Stimulated activated memory B cell treated with anti-CD40 and anti-IgM and Interleukin-4, amounts not matched to agents 10 μg/mL and 1 μg/mL and 100 μg/mL, for 72 hours (primary cell): ENCODE data around the gene CBX5.
"Not testable (repeated sequence)": the region's sequence is repeated elsewhere in the genome, so short reads cannot be mapped to it uniquely, and the experiment has no call there.

Source experiments
- ATAC-seq: fragments of 150-1000 bp; cut with Tn5 transposase; 2 replicates; pipeline ENCODE4 v1.10.0; 2021
- H3K27ac Mint-ChIP-seq: one replicate; pipeline ENCODE4 v1.8.0; 2022; ENCODE audit warnings: mild to moderate bottlenecking, mixed read lengths
- H3K27me3 Mint-ChIP-seq: one replicate; pipeline ENCODE4 v1.8.0; 2022; ENCODE audit warnings: mixed read lengths
- H3K36me3 Mint-ChIP-seq: one replicate; pipeline ENCODE4 v1.8.0; 2022; ENCODE audit warnings: mixed read lengths
- H3K4me1 Mint-ChIP-seq: one replicate; pipeline ENCODE4 v1.8.0; 2022; ENCODE audit warnings: mixed read lengths
- H3K4me3 Mint-ChIP-seq: one replicate; pipeline ENCODE4 v1.8.0; 2022; ENCODE audit warnings: mild to moderate bottlenecking, moderate library complexity, mixed read lengths
- H3K9me3 Mint-ChIP-seq: one replicate; pipeline ENCODE4 v1.8.0; 2022; ENCODE audit warnings: mixed read lengths

CBX5 gene

DNA sequence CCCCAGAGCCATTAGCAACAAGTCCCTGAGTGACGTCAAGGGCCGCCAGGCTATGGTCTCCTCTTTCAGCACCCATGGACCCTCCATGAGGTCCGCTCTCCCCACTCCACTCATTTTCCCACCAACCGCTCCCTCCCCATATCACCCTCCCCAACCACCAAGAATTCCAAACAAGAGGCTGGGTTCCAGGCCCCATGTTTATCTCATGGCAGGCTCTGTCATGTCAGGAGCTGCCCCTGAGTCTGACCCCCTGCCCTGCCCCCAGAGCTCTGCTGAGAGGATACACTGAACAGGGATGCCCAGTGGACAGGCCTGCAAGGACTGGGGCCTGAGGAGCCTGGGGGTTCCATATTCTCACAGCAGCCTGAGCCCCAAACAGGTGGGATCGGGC, 69.5 kb downstream of the CBX5 start:
- H3K27me3 Mint-ChIP-seq, result peaks cover 37% of the 10 kb centered on the region
- no peaks in the 10 kb centered on the region for H3K9me3 Mint-ChIP-seq
- H3K4me1 Mint-ChIP-seq, result peaks cover 14% of the 10 kb centered on the region
- no peak overlapping the region for H3K4me3 Mint-ChIP-seq
- H3K27ac Mint-ChIP-seq, result no peak overlapping the region
- H3K36me3 Mint-ChIP-seq, result no peaks in the 10 kb centered on the region
- ATAC-seq, result no peak

GRCh38 chr12:54208591-54208990, 71.3 kb downstream of the CBX5 start:
- Mint-ChIP-seq H3K9me3 (no peaks in the 10 kb centered on the region), H3K27me3 (peaks cover 55% of the 10 kb centered on the region), H3K27ac (no peak overlapping the region), H3K36me3 (no peaks in the 10 kb centered on the region), H3K4me3 (no peak overlapping the region), H3K4me1 (peaks cover 8% of the 10 kb centered on the region)
- no peak for ATAC-seq

GRCh38 chr12:54207539-54208294, 72.2 kb downstream of the CBX5 start:
- Mint-ChIP-seq H3K27ac (no peak overlapping the region), H3K4me1 (peaks cover 8% of the 10 kb centered on the region), H3K4me3 (no peak overlapping the region), H3K27me3 (peaks cover 61% of the 10 kb centered on the region), H3K9me3 (no peaks in the 10 kb centered on the region), H3K36me3 (no peaks in the 10 kb centered on the region)
- peak; percentile 82 for ATAC-seq

- no peaks in the 10 kb centered on the region for H3K9me3 Mint-ChIP-seq
- no peak overlapping the region for H3K27ac Mint-ChIP-seq
Observed at GRCh38 chr12:54206791-54207190, 73.1 kb downstream of the CBX5 start.

DNA sequence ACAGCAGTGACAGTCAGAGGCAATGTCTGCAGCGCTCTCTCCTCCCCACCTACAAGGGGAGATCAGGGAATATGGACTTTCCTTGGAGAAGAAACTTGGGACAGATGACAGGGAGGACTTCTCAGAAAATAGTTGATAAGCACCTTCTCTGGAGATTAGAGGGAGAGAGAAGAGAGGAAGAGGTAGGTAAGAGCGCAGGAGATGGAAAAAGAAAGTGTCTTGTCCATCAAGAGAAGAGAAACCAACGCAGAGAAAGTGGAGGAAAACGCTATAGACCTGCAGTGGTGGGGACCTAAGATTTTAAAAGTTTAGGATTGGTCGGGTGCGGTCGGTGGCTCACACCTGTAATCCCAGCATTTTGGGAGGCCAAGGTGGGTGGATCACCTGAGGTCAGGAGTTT, 75.6 kb downstream of the CBX5 start:
- H3K36me3 Mint-ChIP-seq, result no peaks in the 10 kb centered on the region
- no peak for ATAC-seq
- peaks cover 8% of the 10 kb centered on the region for H3K4me1 Mint-ChIP-seq
- H3K27me3 Mint-ChIP-seq, result peaks cover 76% of the 10 kb centered on the region
- H3K9me3 Mint-ChIP-seq, result no peaks in the 10 kb centered on the region
- no peak overlapping the region for H3K27ac Mint-ChIP-seq
- H3K4me3 Mint-ChIP-seq, result no peak overlapping the region

More at GRCh38 chr12:54206791-54207190, 73.1 kb downstream of the CBX5 start:
- no peaks in the 10 kb centered on the region for H3K36me3 Mint-ChIP-seq
- no peak for ATAC-seq
- no peak overlapping the region for H3K4me3 Mint-ChIP-seq
- H3K4me1 Mint-ChIP-seq, result peaks cover 8% of the 10 kb centered on the region
- peaks cover 61% of the 10 kb centered on the region for H3K27me3 Mint-ChIP-seq

GRCh38 chr12:54201001-54201794, 78.7 kb downstream of the CBX5 start:
- H3K36me3 Mint-ChIP-seq, result no peaks in the 10 kb centered on the region
- no peaks in the 10 kb centered on the region for H3K9me3 Mint-ChIP-seq
- H3K27me3 Mint-ChIP-seq, result peaks cover 70% of the 10 kb centered on the region
- peak; percentile 77 for ATAC-seq
- H3K27ac Mint-ChIP-seq, result no peak overlapping the region
- H3K4me3 Mint-ChIP-seq, result no peak overlapping the region
- H3K4me1 Mint-ChIP-seq, result peaks cover 21% of the 10 kb centered on the region

DNA sequence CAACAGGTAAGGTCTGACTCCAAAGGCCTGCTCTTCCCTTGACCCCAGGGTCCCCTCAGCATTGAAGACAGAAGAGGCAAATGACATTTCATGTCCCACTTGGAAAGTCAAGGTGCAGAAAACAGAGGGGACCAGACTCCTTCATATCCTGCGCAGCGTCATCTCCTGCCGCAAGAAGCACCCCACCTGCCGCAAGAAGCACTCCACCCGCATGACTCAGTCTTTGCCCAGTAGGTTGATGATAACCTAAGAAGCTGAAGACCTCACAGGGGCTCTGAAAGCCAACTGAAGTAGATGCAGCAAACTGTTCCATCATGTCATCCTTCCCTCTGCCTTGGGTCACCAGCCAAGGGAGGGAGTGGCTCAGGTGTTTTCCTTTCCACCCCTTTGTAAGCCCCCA, 79.5 kb downstream of the CBX5 start:
- Mint-ChIP-seq H3K27ac (no peak overlapping the region), H3K4me3 (no peak overlapping the region), H3K4me1 (peaks cover 29% of the 10 kb centered on the region), H3K36me3 (no peaks in the 10 kb centered on the region), H3K27me3 (peaks cover 70% of the 10 kb centered on the region), H3K9me3 (no peaks in the 10 kb centered on the region)
- ATAC-seq, result no peak

- peaks cover 70% of the 10 kb centered on the region for H3K27me3 Mint-ChIP-seq
- H3K9me3 Mint-ChIP-seq, result no peaks in the 10 kb centered on the region
- H3K36me3 Mint-ChIP-seq, result no peaks in the 10 kb centered on the region
- no peak for ATAC-seq
- no peak overlapping the region for H3K4me3 Mint-ChIP-seq
- H3K4me1 Mint-ChIP-seq, result peaks cover 34% of the 10 kb centered on the region
- no peak overlapping the region for H3K27ac Mint-ChIP-seq
Observed at GRCh38 chr12:54199917-54200316, 80.0 kb downstream of the CBX5 start.

DNA sequence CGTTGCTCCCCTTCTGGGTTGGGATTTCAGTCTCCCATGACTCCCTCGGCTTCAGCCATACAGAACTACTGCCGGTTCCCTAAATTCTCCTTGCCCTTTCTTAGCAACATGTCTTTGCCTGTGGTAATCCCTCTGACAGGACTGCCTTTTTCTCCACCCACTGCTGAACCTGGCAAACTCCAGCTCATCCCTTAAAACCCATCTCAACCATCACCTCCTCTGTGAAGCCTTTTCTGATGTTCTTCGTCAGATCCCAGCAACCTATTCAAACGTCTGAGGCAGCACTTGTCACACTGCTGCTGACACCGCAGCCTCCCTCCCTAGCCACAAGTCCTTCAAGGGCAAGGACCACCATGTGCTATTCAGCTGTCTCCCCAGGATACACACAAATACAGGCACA, 80.9 kb downstream of the CBX5 start:
- H3K27ac Mint-ChIP-seq, result no peak overlapping the region
- no peaks in the 10 kb centered on the region for H3K9me3 Mint-ChIP-seq
- H3K4me1 Mint-ChIP-seq, result peaks cover 34% of the 10 kb centered on the region
- H3K4me3 Mint-ChIP-seq, result no peak overlapping the region
- H3K36me3 Mint-ChIP-seq, result no peaks in the 10 kb centered on the region
- ATAC-seq, result no peak
- H3K27me3 Mint-ChIP-seq, result peaks cover 67% of the 10 kb centered on the region

DNA sequence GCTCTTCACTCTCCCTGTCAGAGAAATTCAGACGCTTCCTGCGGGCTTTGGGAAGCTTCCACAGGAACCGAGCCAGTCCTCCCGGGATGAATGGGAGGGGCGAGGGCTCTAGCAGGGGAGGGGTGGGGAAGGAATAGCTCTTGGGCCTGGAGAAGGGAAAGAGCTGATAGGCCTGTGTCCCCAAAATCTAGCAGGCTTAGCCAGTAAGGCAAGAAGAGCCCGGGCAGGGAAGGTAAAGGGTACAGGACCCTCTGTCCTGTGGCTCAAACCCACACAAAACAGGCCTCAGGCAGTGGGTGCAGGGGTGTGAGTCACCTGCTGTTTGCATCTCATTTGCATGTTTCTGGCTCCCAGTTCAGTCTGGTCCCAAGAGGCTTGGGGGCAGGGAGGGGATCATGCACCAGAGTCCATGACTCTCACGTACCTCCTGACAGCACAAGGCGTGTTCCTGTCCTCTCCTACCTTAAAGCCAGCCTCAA, 82.5 kb downstream of the CBX5 start:
- Mint-ChIP-seq H3K27me3 (peaks cover 61% of the 10 kb centered on the region), H3K9me3 (no peaks in the 10 kb centered on the region), H3K27ac (peak overlapping the region; percentile 70), H3K4me3 (peak overlapping the region; percentile 46), H3K36me3 (no peaks in the 10 kb centered on the region), H3K4me1 (peaks cover 34% of the 10 kb centered on the region)
- ATAC-seq, result peak; percentile 80

- Mint-ChIP-seq H3K27ac (peak overlapping the region; percentile 70), H3K27me3 (peaks cover 61% of the 10 kb centered on the region), H3K4me1 (peaks cover 34% of the 10 kb centered on the region), H3K9me3 (no peaks in the 10 kb centered on the region), H3K36me3 (no peaks in the 10 kb centered on the region), H3K4me3 (no peak overlapping the region)
- ATAC-seq, result no peak
Observed at GRCh38 chr12:54197010-54197409, 82.9 kb downstream of the CBX5 start.

DNA sequence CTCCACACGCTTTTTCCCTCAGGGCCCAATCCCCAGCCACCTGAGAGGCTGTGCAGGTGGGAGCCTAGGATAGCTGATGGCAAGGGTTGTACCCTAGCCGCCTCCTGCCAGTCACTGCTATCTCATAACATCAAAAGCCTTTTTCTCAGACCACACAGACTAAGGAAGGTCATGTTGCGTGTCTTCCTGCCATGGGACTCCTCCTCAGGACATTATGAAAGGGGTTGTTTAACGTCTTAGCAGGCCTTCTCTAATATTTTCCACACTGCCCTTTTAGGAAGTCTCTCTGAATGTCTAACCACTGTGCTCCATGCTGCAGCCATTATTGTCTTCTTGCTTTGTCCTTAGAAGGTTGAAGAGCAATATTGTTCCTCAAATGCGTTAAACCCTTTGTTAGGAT, 83.5 kb downstream of the CBX5 start:
- Mint-ChIP-seq H3K27ac (peak overlapping the region; percentile 55), H3K36me3 (no peaks in the 10 kb centered on the region), H3K27me3 (peaks cover 59% of the 10 kb centered on the region), H3K4me1 (peaks cover 39% of the 10 kb centered on the region), H3K9me3 (no peaks in the 10 kb centered on the region), H3K4me3 (peak overlapping the region; percentile 25)
- ATAC-seq, result no peak

DNA sequence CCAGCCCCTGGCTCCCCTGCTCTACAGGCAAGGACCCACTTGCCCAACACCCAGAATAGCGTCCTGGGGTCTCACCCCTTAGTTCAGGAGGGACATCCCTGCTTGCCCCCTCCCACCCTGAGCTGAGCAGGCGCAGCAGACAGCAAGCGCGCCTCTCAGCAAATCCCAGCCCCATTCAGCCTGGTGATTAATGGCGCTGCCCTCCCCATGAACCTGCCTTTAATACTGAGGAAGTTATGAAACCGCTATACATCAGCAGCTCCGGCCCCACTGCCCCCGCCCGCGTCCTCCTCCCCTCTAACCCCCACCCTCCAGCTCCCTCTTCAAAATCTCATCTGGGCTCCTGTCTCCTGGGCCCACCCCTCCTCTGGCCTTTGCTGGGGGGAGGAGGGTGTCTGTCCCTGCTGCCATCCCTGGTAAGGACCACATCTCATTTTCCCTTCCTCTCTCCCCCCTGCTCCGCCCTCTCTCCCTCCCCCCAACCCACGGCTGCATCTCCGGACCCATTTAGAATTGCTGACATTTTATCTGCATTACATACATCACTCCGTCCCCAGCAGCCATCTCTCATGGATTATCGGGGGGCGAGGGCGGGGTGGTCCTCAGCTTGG, 84.1 kb downstream of the CBX5 start:
- peak; percentile 17 for ATAC-seq
- Mint-ChIP-seq H3K9me3 (no peaks in the 10 kb centered on the region), H3K4me3 (peak overlapping the region; percentile 25), H3K27me3 (peaks cover 59% of the 10 kb centered on the region), H3K36me3 (no peaks in the 10 kb centered on the region), H3K4me1 (peaks cover 42% of the 10 kb centered on the region), H3K27ac (peak overlapping the region; percentile 55)

DNA sequence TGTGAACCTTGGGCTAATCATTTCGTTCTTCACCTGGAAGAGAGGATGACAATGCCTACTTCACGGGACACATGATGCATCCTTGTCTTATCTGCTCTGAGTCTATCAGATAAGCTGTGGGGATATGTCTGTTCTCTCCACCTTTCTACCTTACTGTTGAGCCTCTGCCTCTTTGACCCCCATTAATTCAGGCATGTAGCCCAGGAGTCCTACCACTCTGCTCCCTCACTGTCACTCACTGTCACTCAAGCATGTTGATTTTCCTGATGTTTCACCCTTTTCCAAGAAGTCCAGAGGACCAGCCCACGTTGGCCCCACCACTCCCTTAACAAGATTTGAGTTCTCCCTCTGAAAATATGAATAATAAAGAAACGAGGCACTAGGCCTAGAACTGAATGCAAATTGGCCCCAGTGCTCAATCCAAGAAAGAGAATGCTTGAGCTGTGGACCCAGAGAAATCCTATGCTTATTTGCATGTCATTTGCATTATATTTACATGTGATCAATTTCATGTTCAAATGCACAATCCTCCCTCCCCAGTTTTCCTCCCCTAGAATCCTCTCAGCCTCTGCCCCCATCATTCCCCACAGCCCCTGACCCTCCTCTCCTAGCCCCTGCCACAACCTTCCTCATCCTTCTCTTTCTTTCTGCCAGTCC, 84.7 kb downstream of the CBX5 start:
- ATAC-seq, result no peak
- Mint-ChIP-seq H3K36me3 (no peaks in the 10 kb centered on the region), H3K4me3 (peak overlapping the region; percentile 25), H3K27ac (peak overlapping the region; percentile 55), H3K4me1 (peaks cover 42% of the 10 kb centered on the region), H3K27me3 (peaks cover 57% of the 10 kb centered on the region), H3K9me3 (no peaks in the 10 kb centered on the region)

DNA sequence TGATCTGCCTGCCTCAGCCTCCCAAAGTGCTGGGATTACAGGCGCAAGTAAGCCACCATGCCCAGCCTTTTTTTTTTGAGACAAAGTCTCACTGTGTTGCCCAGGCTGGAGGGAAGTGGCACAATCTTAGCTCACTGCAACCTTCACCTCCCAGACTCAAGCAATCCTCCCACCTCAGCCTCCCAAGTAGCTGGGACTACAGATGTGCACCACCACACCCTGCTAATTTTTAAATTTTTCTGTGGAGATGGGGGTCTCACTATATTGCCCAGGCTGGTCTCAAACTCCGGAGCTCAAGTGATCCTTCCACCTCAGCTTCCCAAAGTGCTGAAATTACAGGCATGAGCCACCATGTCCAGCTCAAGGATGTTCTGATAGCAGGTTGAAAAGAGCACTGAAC, 85.3 kb downstream of the CBX5 start:
- not testable (repeated sequence) for ATAC-seq, H3K9me3 Mint-ChIP-seq, H3K27ac Mint-ChIP-seq, H3K36me3 Mint-ChIP-seq, H3K4me3 Mint-ChIP-seq
- H3K4me1 Mint-ChIP-seq, result peaks cover 42% of the 10 kb centered on the region
- H3K27me3 Mint-ChIP-seq, result peaks cover 51% of the 10 kb centered on the region
